NCI-H2081 (cell line): Measurements from ENCODE around the gene TMEM182.

Experiments
- DNase-seq, 2 experiments: peaks; one replicate each; lab custom pipeline; 2025; lab: John Stamatoyannopoulos, UW

The TMEM182 gene, protein sequence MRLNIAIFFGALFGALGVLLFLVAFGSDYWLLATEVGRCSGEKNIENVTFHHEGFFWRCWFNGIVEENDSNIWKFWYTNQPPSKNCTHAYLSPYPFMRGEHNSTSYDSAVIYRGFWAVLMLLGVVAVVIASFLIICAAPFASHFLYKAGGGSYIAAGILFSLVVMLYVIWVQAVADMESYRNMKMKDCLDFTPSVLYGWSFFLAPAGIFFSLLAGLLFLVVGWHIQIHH

GRCh38 chr2:102761763-102762162, at the start of gene TMEM182:
TMEM182 (plus strand) TSS chr2:102762031; CDS start chr2:102762218, 187 bp downstream.
- no peak for DNase-seq

- DNase-seq, result no peak
Measured at GRCh38 chr2:102717308-102718018, 44.4 kb upstream of the TMEM182 start.

GRCh38 chr2:102718387-102719316, 43.2 kb upstream of the TMEM182 start:
- no peak for DNase-seq

DNA sequence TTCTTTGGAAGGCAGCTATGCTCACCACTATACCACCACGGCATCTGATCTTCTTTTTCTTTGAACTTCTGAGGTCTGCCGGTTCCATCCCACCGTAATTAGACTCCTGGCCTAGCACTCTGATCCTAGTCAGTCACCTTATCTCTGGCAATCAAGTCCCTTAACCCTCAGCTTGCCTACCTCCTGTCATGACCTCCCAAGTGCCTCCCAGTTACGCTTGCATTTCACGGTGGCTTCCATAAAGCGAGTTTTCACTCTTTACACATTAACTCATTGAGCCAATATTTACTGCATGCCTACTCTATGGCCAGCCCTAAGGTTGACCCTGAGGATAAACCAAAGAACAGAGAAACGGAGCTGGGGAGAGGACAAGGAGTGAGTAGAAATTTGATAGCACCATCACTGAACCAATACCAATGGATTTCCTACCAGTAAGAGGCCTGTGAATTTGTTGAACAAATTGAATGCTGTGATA, 37.8 kb upstream of the TMEM182 start:
- no peak for DNase-seq

- no peak for DNase-seq
Measured at GRCh38 chr2:102724553-102724952, 37.3 kb upstream of the TMEM182 start.

DNA sequence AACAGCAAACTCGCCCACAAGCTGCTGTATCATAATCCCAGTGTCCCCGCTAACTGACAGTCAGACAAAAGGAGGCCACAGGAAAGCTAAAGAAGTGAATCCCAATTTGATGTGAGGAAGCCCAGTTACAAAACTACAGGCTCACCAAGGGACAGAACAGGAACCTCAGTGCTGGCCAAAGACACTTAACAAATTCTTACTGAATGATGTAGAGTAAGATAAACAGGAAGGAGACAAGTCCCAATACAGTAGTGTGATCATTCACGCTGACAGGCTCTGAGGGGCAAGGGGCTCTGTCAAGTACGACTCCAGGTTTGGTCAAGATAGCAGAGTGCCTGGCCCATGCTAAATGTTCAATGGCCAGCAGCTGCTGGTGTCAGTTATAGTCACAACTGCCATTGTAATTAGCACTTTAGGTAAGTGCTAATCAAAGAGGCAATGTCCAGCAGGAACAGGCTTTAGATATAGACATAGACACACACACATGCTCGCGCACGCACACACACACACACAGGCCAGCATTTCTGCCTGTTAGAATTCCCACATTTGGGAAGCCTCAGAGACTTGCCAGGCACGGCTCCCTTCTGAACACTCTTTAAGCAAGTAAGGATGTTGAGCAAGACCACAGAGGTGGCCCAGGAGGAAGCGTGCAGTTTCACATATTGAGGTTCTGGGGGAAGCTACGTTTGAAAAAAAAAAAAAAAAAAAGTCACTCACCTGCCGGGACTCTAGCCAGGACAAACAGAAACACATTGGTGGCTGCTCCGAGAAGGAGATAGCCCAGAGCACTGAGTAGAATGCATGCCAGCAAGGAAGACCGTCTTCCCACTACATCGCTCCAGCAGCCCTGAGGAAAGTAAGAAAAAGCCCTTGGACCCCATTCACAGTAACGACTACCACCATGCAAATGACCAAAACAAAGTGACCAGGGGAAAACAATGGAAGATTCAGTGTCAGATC, 35.4 kb upstream of the TMEM182 start:
- DNase-seq, result no peak

- DNase-seq, result peak in 1 of 2 experiments; percentile 49
Measured at GRCh38 chr2:102735416-102736109, 26.3 kb upstream of the TMEM182 start.

- peak in 1 of 2 experiments; percentile 54 for DNase-seq
Measured at GRCh38 chr2:102736110-102736409, 25.8 kb upstream of the TMEM182 start.

- peak; percentile 72 to 73 for DNase-seq
Measured at GRCh38 chr2:102736410-102737409, 25.1 kb upstream of the TMEM182 start.

- DNase-seq, result no peak
Measured at GRCh38 chr2:102737431-102737830, 24.4 kb upstream of the TMEM182 start.

DNA sequence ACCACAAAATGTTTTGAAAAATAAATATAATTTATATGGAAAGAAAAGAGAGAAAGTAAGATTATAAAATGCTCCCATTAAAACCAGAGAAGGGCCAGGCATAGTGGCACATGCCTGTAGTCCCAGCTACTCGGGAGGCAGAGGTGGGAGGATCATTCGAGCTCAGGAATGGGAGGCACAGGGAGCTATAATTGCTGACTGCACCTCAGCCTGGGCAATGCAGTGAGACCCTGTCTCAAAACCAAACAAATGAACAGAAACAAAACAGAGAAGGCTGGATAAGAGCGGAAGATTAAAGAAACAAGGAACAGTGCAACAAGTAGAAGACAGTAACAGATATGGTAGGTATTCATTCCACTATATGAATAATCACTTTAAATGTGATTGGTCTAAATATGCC, 18.6 kb upstream of the TMEM182 start:
- DNase-seq, result no peak

DNA sequence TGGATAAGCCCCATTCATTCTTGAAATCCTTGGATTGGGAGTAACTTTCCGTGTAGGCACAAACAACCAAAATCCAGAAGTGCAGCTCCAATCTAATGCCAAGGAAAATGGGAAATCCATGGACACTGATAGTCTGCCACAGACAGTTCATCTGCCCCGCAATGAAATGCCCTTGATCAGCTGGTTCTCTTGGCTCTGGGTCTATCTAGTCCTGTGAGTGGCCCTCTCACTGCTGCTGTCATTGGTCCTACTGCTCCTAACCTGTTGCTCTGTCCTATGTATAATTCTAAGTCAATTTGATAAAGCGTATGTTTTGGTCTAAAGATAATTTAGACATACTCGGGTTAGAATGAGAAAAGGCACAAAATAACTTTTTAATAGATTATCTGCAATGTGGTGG, 13.7 kb upstream of the TMEM182 start:
- DNase-seq, result no peak

GRCh38 chr2:102749938-102750337, 11.9 kb upstream of the TMEM182 start:
- no peak for DNase-seq

GRCh38 chr2:102753563-102754159, 8.2 kb upstream of the TMEM182 start:
- DNase-seq, result peak; percentile 33 to 63

DNA sequence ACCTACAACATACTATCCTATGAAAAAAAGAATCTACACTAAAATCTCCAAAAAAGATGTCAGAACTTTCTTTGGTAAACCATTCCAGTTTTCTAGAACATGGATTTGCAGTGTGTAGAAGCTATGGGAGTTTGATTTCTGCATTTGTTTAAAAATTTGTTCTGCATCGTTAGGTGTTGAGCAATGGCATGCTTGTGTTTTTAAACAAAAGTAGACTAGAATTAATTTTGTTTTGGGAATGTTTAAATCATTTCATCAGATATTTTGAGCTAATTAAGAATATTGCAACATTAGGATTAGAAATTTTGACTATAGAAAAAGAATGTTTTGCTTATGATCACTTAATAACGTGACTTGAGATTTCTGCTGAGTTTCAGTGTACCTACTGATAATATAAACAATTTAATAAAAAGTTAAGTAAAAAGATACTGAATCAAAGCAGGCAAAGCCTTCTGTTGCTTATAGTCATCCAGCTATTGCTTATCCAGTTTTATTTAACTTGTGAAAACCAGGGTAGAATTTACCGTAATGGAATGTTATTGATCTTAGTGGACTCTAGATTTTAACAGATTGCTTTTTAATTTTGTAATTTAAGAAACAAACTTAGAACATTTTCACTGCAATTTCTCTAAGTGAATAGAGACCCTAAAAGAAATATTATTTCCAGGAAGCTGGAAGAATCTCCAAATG, 7.2 kb upstream of the TMEM182 start:
- DNase-seq, result no peak

DNA sequence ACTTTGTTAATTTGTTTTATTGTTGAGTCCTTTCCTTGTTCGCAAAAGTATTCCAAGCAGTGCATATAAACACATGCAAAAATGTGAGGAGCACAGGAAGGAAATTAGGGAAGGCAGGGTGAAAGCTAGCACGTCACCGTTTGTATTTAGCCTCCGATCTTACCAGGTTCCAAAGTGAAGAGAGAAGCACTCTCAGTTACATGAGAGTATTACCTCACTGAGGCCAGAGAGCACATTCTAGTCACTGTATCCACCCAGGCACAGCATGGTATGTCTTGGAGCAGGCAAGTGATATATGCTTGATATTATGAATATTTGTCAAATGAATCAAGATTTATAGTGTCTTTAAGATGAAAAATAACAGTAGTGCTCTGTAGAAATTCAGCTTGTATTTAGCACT, 6.5 kb upstream of the TMEM182 start:
- DNase-seq, result no peak

- DNase-seq, result no peak
Measured at GRCh38 chr2:102758439-102758838, 3.4 kb upstream of the TMEM182 start.

- no peak for DNase-seq
Measured at GRCh38 chr2:102764083-102764482, 2.3 kb downstream of the TMEM182 start.

GRCh38 chr2:102765061-102765460, 3.2 kb downstream of the TMEM182 start:
- DNase-seq, result no peak
